Spleen (tissue), 7 donors: ENCODE results near the gene ABCC5.

ENCODE experiments used
- CTCF ChIP-seq, 11 experiments: fragments of 200-600 bp in 7 of 11; fragments of 450-650 bp in 4 of 11; sonication (generic) in 4 of 11; IDR thresholded peaks in 8 of 11; conservative IDR thresholded peaks in 3 of 11; 1 replicate in 7 of 11; 2 replicates in 4 of 11; pipeline versions ENCODE4 v1.4.0 to v1.8.0; 2016 to 2021; ENCODE audit warnings: antibody characterized with exemption in 11 of 11, inconsistent platforms in 4 of 11, mild to moderate bottlenecking in 1 of 11
- POLR2A ChIP-seq, 3 donors: fragments of 450-650 bp; IDR thresholded peaks; one replicate each; pipeline ENCODE4 v1.5.1; 2017; ENCODE audit warnings: antibody characterized with exemption in 3 of 3, mild to moderate bottlenecking in 1 of 3
- POLR2AphosphoS5 ChIP-seq, 3 donors: sonication (generic); formaldehyde crosslinking; IDR thresholded peaks; one replicate each; pipeline ENCODE4 v1.5.1; 2017; ENCODE audit warnings: antibody characterized with exemption in 3 of 3
- donor health status: DM: no; HTN: no; CAD: no; lungs with moderate emphysema.
- donor health status: DM: no; HTN: no; CAD: no.
- donor health status: DM: no; HTN: no; CAD: no.

- TF ChIP-seq POLR2A (IDR thresholded peaks at IDR 0.05) = no peak
- no peak for TF ChIP-seq CTCF (IDR thresholded peaks at IDR 0.05 in 8 of 11, conservative IDR thresholded peaks at IDR 0.05 in 3 of 11)
- no peak for TF ChIP-seq POLR2AphosphoS5 (IDR thresholded peaks at IDR 0.05)
Observed at GRCh38 chr3:183954875-183955274, 62.8 kb downstream of the ABCC5 start.
